Activated CD8-positive, alpha-beta memory T cell treated with anti-CD3 and anti-CD28 coated beads for 1 hour (primary cell): ENCODE data around the gene PNLIP.

Source experiments
- DNase-seq, 2 donors: peaks; one replicate each; pipeline ENCODE4 v3.0.0-alpha.2; 2020; ENCODE audit warnings: low read depth in 1 of 2; ENCODE audit errors: extremely low read depth in 1 of 2

Gene PNLIP

GRCh38 chr10:116545756-116546155, at the start of gene PNLIP:
Gene PNLIP, plus strand, starts transcription at chr10:116545931. Its CDS starts 162 bp downstream, at chr10:116546093.
- DNase-seq, result no peak

- no peak for DNase-seq
Measured at GRCh38 chr10:116504786-116505185, 40.9 kb upstream of the PNLIP start.

GRCh38 chr10:116510565-116510964, 35.2 kb upstream of the PNLIP start:
- DNase-seq, result no peak

- no peak for DNase-seq
Measured at GRCh38 chr10:116511365-116511764, 34.4 kb upstream of the PNLIP start.

GRCh38 chr10:116521424-116522290, 24.1 kb upstream of the PNLIP start:
- DNase-seq, result no peak

- DNase-seq, result no peak
Measured at GRCh38 chr10:116522803-116523381, 22.8 kb upstream of the PNLIP start.

GRCh38 chr10:116524736-116525135, 21.0 kb upstream of the PNLIP start:
- DNase-seq, result no peak

- no peak for DNase-seq
Measured at GRCh38 chr10:116526219-116526618, 19.5 kb upstream of the PNLIP start.

GRCh38 chr10:116536810-116537209, 8.9 kb upstream of the PNLIP start:
- DNase-seq, result no peak

- DNase-seq, result no peak
Measured at GRCh38 chr10:116538456-116538855, 7.3 kb upstream of the PNLIP start.

- DNase-seq, result no peak
Measured at GRCh38 chr10:116538992-116539391, 6.7 kb upstream of the PNLIP start.

- no peak for DNase-seq
Measured at GRCh38 chr10:116540814-116541213, 4.9 kb upstream of the PNLIP start.

GRCh38 chr10:116542007-116542677, 3.6 kb upstream of the PNLIP start:
- DNase-seq, result no peak

GRCh38 chr10:116545122-116545521, 609 bp upstream of the PNLIP start:
- DNase-seq, result no peak

- DNase-seq, result no peak
Measured at GRCh38 chr10:116548301-116548700, 2.6 kb downstream of the PNLIP start.

GRCh38 chr10:116553378-116553980, 7.7 kb downstream of the PNLIP start:
- no peak for DNase-seq

GRCh38 chr10:116554628-116555027, 8.9 kb downstream of the PNLIP start:
- DNase-seq, result no peak

- no peak for DNase-seq
Measured at GRCh38 chr10:116555880-116556279, 10.1 kb downstream of the PNLIP start.

- no peak for DNase-seq
Measured at GRCh38 chr10:116557305-116557880, 11.7 kb downstream of the PNLIP start.

GRCh38 chr10:116565534-116565933, 19.8 kb downstream of the PNLIP start:
- no peak for DNase-seq

GRCh38 chr10:116566932-116567331, 21.2 kb downstream of the PNLIP start:
- DNase-seq, result no peak
